Liver (tissue), 9 donors: Measurements from ENCODE around the gene SSPN. TPM values are rescaled to one million over a fixed set of nuclear protein-coding genes. Genes with fewer than 3 reads are reported as not detected.

Experiments used
- DNase-seq: peaks from one replicate; pipeline ENCODE4 v3.0.0-alpha.2; 2017; ENCODE audit warnings: low spot score
- H3K27ac ChIP-seq, 2 donors: one replicate each; pipeline ENCODE4 v1.7.0; 2013; ENCODE audit warnings: inconsistent platforms in 2 of 2, low read length in 2 of 2, control low read depth in 1 of 2, low read depth in 1 of 2, mild to moderate bottlenecking in 1 of 2
- H3K27me3 ChIP-seq, 4 donors: one replicate each; pipeline versions ENCODE4 v1.6.1 to v1.7.0; 2013; ENCODE audit warnings: low read length in 3 of 4, inconsistent platforms in 1 of 4, mild to moderate bottlenecking in 1 of 4, moderate library complexity in 1 of 4; ENCODE audit not compliant: control insufficient read depth in 4 of 4, insufficient read depth in 4 of 4
- H3K36me3 ChIP-seq, 4 donors: one replicate each; pipeline versions ENCODE4 v1.6.1 to v1.7.0; 2013; ENCODE audit warnings: low read length in 3 of 4, mild to moderate bottlenecking in 3 of 4, low read depth in 1 of 4, moderate library complexity in 1 of 4; ENCODE audit not compliant: control insufficient read depth in 4 of 4, insufficient read depth in 3 of 4
- H3K4me1 ChIP-seq, 4 donors: one replicate each; pipeline versions ENCODE4 v1.6.1 to v1.7.0; 2013; ENCODE audit warnings: low read length in 3 of 4, mild to moderate bottlenecking in 3 of 4, moderate library complexity in 1 of 4; ENCODE audit not compliant: control insufficient read depth in 4 of 4, insufficient read depth in 4 of 4
- H3K4me3 ChIP-seq, 3 donors: one replicate each; pipeline versions ENCODE4 v1.6.1 to v1.7.0; 2013; ENCODE audit warnings: low read length in 3 of 3, control low read depth in 1 of 3, low read depth in 1 of 3, mild to moderate bottlenecking in 1 of 3
- H3K9ac ChIP-seq, 2 donors: one replicate each; pipeline ENCODE4 v1.7.0; 2013; ENCODE audit warnings: low read length in 2 of 2, mild to moderate bottlenecking in 2 of 2, moderate library complexity in 2 of 2, control low read depth in 1 of 2, low read depth in 1 of 2
- H3K9me3 ChIP-seq, 4 donors: one replicate each; pipeline versions ENCODE4 v1.6.1 to v1.7.0; 2013; ENCODE audit warnings: low read length in 3 of 4; ENCODE audit not compliant: control insufficient read depth in 4 of 4
- EGR1 ChIP-seq, 2 donors: IDR thresholded peaks; 2 replicates each; pipeline ENCODE4 v1.6.1; 2016 to 2018; ENCODE audit warnings: antibody characterized with exemption in 2 of 2, low read depth in 2 of 2
- FOXA1 ChIP-seq: IDR thresholded peaks from 2 replicates; pipeline ENCODE4 v1.6.1; 2016; ENCODE audit warnings: antibody characterized with exemption
- FOXA2 ChIP-seq: IDR thresholded peaks from 2 replicates; pipeline ENCODE4 v1.6.1; 2016; ENCODE audit warnings: antibody characterized with exemption
- GABPA ChIP-seq, 2 donors: IDR thresholded peaks in 1 of 2; conservative IDR thresholded peaks in 1 of 2; 2 replicates each; pipeline ENCODE4 v1.6.1; 2016; ENCODE audit warnings: antibody characterized with exemption in 2 of 2, mild to moderate bottlenecking in 1 of 2, moderate library complexity in 1 of 2
- HNF4A ChIP-seq, 2 donors: conservative IDR thresholded peaks; 2 replicates each; pipeline ENCODE4 v1.6.1; 2016; ENCODE audit warnings: antibody characterized with exemption in 2 of 2, mild to moderate bottlenecking in 2 of 2
- HNF4G ChIP-seq: IDR thresholded peaks from 2 replicates; pipeline ENCODE4 v1.6.1; 2016; ENCODE audit warnings: antibody characterized with exemption
- JUND ChIP-seq, 2 donors: IDR thresholded peaks; 2 replicates each; pipeline ENCODE4 v1.6.1; 2016; ENCODE audit warnings: antibody characterized with exemption in 2 of 2
- NR2F2 ChIP-seq: IDR thresholded peaks from 2 replicates; pipeline ENCODE4 v1.6.1; 2016; ENCODE audit warnings: antibody characterized with exemption
- RAD21 ChIP-seq, 2 donors: IDR thresholded peaks; 2 replicates each; pipeline ENCODE4 v1.6.1; 2016; ENCODE audit warnings: antibody characterized with exemption in 2 of 2, mild to moderate bottlenecking in 2 of 2
- RXRA ChIP-seq, 2 donors: IDR thresholded peaks; 2 replicates each; pipeline ENCODE4 v1.6.1; 2017 to 2018; ENCODE audit warnings: antibody characterized with exemption in 2 of 2, mild to moderate bottlenecking in 1 of 2
- SP1 ChIP-seq: IDR thresholded peaks from 2 replicates; pipeline ENCODE4 v1.6.1; 2018; ENCODE audit warnings: antibody characterized with exemption, mild to moderate bottlenecking
- TAF1 ChIP-seq: conservative IDR thresholded peaks from 2 replicates; pipeline ENCODE4 v1.6.1; 2016; ENCODE audit warnings: antibody characterized with exemption, mild to moderate bottlenecking
- YY1 ChIP-seq: IDR thresholded peaks from 2 replicates; pipeline ENCODE4 v1.6.1; 2016; ENCODE audit warnings: antibody characterized with exemption, mild to moderate bottlenecking
- ZBTB33 ChIP-seq: IDR thresholded peaks from 2 replicates; pipeline ENCODE4 v1.6.1; 2016; ENCODE audit warnings: antibody characterized with exemption
- WGBS: extraction: QIAGEN DNeasy Blood & Tissue Kit; methylation state at CpG from one replicate; pipeline ENCODE4 v1.1.7; 2013; 5-methylcytosine and 5-hydroxymethylcytosine counted together
- polyA plus RNA-seq, 2 donors: library from polyadenylated mRNA; stranded (reverse) in 1 of 2; unstranded in 1 of 2; fragments of 200-250 nt in 1 of 2; fragments of >200 nt in 1 of 2; fragmentation: Nextera tagmentation in 1 of 2; extraction: Ambion mirVana in 1 of 2; gene quantifications; one replicate each; pipeline versions ENCODE4 v1.2.1 to v1.2.3, GENCODE V29; 2013 to 2015
- total RNA-seq, 2 donors: library from RNA; depleted of rRNA; stranded (reverse); fragments of >200 nt; gene quantifications; one replicate each; pipeline ENCODE4 v1.2.3, GENCODE V29; 2014
- TF ChIP-seq, protein P1 (sequence below): IDR thresholded peaks from 2 replicates; pipeline ENCODE4 v1.6.1; 2016; ENCODE audit warnings: antibody characterized with exemption
- TF ChIP-seq, protein P2 (sequence below): IDR thresholded peaks from 2 replicates; pipeline ENCODE4 v1.6.1; 2016; ENCODE audit warnings: antibody characterized with exemption, mild to moderate bottlenecking
- TF ChIP-seq, protein P3 (sequence below): fragments of 150-350 bp; IDR thresholded peaks from 2 replicates; pipeline ENCODE4 v1.5.1; 2017; ENCODE audit warnings: improper control_type of control experiment, low read depth, low read length; ENCODE audit not compliant: missing input control
- donor health status: healthy.
- donor health status: healthy.
- donor health status: healthy.
- donor health status: healthy.
- donor health status: healthy.

The SSPN gene
- total and polyA plus RNA-seq, 4 donors, result 0.33 to 0.67 (median 0.46) TPM

DNA sequence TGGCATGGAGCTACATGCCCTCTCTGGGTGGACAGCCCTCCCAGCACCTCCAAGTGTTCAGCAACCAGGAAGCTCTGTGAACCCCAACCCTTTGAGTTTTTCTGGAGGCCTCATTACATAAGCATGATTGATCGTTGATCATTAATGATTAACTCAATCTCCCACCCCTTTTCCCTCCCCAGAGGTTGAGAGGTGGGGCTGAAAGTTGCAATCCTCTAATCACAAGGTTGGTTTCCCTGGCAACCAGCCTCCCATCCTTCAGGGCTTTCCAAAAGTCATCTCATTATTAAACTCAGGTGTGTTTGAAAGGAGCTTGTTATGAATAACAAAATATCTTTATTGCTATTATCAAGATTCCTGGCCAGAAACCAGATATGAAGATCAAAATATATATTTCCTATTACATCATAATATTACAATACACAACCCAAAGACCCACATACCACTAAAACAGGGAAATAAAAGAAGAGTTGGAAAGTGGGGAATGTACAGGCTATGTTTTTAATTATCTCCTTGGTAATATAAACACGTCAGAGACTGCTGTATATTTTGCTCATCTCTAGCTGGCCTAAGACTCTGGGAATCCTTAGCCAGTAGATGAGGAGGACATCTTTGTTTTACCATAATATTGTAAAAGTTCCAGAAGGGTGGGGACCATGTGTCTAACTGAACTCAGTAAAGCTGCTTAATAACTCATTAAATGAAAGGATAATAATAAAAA lies 73.6 kb downstream of the SSPN start:
- Histone ChIP-seq H3K4me1 (no peaks in the 10 kb centered on the region), H3K9me3 (no peaks in the 10 kb centered on the region), H3K9ac (no peak overlapping the region), H3K27ac (no peak overlapping the region), H3K36me3 (no peaks in the 10 kb centered on the region), H3K27me3 (no peaks in the 10 kb centered on the region), H3K4me3 (no peak overlapping the region)
- WGBS, result 54% methylated on average over 2 of the region's 2 CpGs
- TF ChIP-seq, protein P1, sequence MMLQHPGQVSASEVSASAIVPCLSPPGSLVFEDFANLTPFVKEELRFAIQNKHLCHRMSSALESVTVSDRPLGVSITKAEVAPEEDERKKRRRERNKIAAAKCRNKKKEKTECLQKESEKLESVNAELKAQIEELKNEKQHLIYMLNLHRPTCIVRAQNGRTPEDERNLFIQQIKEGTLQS, result no peak
- TF ChIP-seq NR2F2, result no peak
- no peak for DNase-seq

DNA sequence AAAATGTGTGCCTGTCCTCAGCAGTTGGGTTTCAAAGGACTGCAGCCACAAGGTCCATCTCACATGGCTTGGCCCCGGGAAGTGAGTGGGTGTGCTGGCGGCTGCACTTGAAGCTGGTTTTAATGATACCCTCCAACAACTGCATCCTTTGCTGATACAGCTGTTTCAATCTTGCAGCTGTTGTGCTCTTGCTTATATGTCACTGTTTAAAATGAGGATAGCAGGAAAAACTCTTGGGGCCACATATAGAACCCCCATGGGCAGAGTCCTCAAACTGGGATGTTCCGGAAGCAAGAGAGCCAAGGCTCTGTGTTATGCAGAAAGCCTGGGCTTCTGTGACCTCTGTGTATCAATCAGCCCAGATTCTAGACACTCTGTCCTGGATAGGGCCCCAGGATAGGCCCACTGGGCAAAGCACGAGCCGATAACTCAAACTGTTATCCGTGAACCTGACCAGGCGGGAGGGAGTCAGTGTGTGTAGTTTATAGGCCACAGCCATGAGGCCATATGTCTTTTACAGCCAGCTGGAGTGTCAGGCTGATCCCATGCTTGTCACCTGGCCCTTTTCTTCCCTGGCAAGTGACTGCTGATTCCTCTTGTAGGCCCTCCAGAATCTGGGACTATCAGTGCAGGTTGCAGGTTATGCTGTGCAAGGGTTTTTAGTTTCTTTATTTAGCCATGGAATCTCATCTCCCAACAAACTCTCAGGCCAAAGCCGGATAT lies 74.3 kb downstream of the SSPN start:
- no peak overlapping the region for H3K27ac ChIP-seq
- no peak for DNase-seq
- H3K4me3 ChIP-seq, result no peak overlapping the region
- H3K4me1 ChIP-seq, result no peaks in the 10 kb centered on the region
- H3K36me3 ChIP-seq, result no peaks in the 10 kb centered on the region
- WGBS, result 93% methylated on average over 8 of the region's 8 CpGs
- no peaks in the 10 kb centered on the region for H3K9me3 ChIP-seq
- H3K9ac ChIP-seq, result no peak overlapping the region
- TF ChIP-seq JUND (IDR thresholded peaks at IDR 0.05) (no peak), HNF4G (no peak), HNF4A (conservative IDR thresholded peaks at IDR 0.05) (no peak), FOXA1 (no peak), TAF1 (no peak), RXRA (IDR thresholded peaks at IDR 0.05) (no peak), RAD21 (IDR thresholded peaks at IDR 0.05) (no peak), YY1 (no peak), SP1 (no peak)
- TF ChIP-seq, protein P2, sequence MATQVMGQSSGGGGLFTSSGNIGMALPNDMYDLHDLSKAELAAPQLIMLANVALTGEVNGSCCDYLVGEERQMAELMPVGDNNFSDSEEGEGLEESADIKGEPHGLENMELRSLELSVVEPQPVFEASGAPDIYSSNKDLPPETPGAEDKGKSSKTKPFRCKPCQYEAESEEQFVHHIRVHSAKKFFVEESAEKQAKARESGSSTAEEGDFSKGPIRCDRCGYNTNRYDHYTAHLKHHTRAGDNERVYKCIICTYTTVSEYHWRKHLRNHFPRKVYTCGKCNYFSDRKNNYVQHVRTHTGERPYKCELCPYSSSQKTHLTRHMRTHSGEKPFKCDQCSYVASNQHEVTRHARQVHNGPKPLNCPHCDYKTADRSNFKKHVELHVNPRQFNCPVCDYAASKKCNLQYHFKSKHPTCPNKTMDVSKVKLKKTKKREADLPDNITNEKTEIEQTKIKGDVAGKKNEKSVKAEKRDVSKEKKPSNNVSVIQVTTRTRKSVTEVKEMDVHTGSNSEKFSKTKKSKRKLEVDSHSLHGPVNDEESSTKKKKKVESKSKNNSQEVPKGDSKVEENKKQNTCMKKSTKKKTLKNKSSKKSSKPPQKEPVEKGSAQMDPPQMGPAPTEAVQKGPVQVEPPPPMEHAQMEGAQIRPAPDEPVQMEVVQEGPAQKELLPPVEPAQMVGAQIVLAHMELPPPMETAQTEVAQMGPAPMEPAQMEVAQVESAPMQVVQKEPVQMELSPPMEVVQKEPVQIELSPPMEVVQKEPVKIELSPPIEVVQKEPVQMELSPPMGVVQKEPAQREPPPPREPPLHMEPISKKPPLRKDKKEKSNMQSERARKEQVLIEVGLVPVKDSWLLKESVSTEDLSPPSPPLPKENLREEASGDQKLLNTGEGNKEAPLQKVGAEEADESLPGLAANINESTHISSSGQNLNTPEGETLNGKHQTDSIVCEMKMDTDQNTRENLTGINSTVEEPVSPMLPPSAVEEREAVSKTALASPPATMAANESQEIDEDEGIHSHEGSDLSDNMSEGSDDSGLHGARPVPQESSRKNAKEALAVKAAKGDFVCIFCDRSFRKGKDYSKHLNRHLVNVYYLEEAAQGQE, result no peak
- no peaks in the 10 kb centered on the region for H3K27me3 ChIP-seq

GRCh38 chr12:26271024-26271423 lies 75.7 kb downstream of the SSPN start:
- DNase-seq, result no peak
- no peaks in the 10 kb centered on the region for H3K4me1 ChIP-seq
- H3K9ac ChIP-seq, result no peak overlapping the region
- H3K36me3 ChIP-seq, result no peaks in the 10 kb centered on the region
- H3K9me3 ChIP-seq, result no peaks in the 10 kb centered on the region
- H3K27me3 ChIP-seq, result no peaks in the 10 kb centered on the region
- H3K27ac ChIP-seq, result no peak overlapping the region
- 69% methylated on average over 2 of the region's 2 CpGs for WGBS
- no peak overlapping the region for H3K4me3 ChIP-seq
- TF ChIP-seq, protein P3, sequence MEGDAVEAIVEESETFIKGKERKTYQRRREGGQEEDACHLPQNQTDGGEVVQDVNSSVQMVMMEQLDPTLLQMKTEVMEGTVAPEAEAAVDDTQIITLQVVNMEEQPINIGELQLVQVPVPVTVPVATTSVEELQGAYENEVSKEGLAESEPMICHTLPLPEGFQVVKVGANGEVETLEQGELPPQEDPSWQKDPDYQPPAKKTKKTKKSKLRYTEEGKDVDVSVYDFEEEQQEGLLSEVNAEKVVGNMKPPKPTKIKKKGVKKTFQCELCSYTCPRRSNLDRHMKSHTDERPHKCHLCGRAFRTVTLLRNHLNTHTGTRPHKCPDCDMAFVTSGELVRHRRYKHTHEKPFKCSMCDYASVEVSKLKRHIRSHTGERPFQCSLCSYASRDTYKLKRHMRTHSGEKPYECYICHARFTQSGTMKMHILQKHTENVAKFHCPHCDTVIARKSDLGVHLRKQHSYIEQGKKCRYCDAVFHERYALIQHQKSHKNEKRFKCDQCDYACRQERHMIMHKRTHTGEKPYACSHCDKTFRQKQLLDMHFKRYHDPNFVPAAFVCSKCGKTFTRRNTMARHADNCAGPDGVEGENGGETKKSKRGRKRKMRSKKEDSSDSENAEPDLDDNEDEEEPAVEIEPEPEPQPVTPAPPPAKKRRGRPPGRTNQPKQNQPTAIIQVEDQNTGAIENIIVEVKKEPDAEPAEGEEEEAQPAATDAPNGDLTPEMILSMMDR, result no peak
- TF ChIP-seq YY1 (no peak), ZBTB33 (no peak), NR2F2 (no peak), FOXA1 (no peak), SP1 (no peak), TAF1 (no peak), RAD21 (IDR thresholded peaks at IDR 0.05) (no peak), EGR1 (IDR thresholded peaks at IDR 0.05; ENCODE audit: low read depth in 2 of 2) (no peak), FOXA2 (no peak), GABPA (IDR thresholded peaks at IDR 0.05 in 1 of 2, conservative IDR thresholded peaks at IDR 0.05 in 1 of 2) (no peak)
- TF ChIP-seq, protein P1, result no peak
